Keratinocyte (primary cell): ENCODE data around the gene GARNL3.

Source experiments
- EZH2 ChIP-seq: IDR thresholded peaks from one replicate; pipeline ENCODE4 v1.6.1; 2012; ENCODE audit warnings: inconsistent platforms, mild to moderate bottlenecking, low read length, moderate library complexity
- TF ChIP-seq, protein P1 (sequence below), 3 experiments: IDR thresholded peaks in 1 of 3; conservative IDR thresholded peaks in 1 of 3; optimal IDR thresholded peaks in 1 of 3; 2 replicates in 2 of 3; 3 replicates in 1 of 3; pipeline versions ENCODE3 to v1.5.1; 2011; ENCODE audit warnings: low read length in 3 of 3, mild to moderate bottlenecking in 3 of 3, moderate library complexity in 2 of 3, control low read depth in 1 of 3, inconsistent platforms in 1 of 3; ENCODE audit not compliant: insufficient read depth in 2 of 3; ENCODE audit errors: extremely low read depth in 1 of 3

- TF ChIP-seq, protein P1, sequence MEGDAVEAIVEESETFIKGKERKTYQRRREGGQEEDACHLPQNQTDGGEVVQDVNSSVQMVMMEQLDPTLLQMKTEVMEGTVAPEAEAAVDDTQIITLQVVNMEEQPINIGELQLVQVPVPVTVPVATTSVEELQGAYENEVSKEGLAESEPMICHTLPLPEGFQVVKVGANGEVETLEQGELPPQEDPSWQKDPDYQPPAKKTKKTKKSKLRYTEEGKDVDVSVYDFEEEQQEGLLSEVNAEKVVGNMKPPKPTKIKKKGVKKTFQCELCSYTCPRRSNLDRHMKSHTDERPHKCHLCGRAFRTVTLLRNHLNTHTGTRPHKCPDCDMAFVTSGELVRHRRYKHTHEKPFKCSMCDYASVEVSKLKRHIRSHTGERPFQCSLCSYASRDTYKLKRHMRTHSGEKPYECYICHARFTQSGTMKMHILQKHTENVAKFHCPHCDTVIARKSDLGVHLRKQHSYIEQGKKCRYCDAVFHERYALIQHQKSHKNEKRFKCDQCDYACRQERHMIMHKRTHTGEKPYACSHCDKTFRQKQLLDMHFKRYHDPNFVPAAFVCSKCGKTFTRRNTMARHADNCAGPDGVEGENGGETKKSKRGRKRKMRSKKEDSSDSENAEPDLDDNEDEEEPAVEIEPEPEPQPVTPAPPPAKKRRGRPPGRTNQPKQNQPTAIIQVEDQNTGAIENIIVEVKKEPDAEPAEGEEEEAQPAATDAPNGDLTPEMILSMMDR (optimal IDR thresholded peaks at IDR 0.05 in 1 of 3, IDR thresholded peaks at IDR 0.05 in 1 of 3, conservative IDR thresholded peaks at IDR 0.05 in 1 of 3; ENCODE audit: extremely low read depth in 1 of 3, insufficient read depth in 2 of 3, low read length in 3 of 3) = no peak
- no peak for TF ChIP-seq EZH2
Measured at GRCh38 chr9:127341152-127341551, 76.6 kb downstream of the GARNL3 start.
